Liver (tissue), 9 donors: Measurements from ENCODE around the gene CALCR. TPM values are rescaled to one million over a fixed set of nuclear protein-coding genes. Genes with fewer than 3 reads are reported as not detected.

Experiments
- DNase-seq: peaks from one replicate; pipeline ENCODE4 v3.0.0-alpha.2; 2017; ENCODE audit warnings: low spot score
- H3K27ac ChIP-seq, 2 donors: one replicate each; pipeline ENCODE4 v1.7.0; 2013; ENCODE audit warnings: inconsistent platforms in 2 of 2, low read length in 2 of 2, control low read depth in 1 of 2, low read depth in 1 of 2, mild to moderate bottlenecking in 1 of 2
- H3K27me3 ChIP-seq, 4 donors: one replicate each; pipeline versions ENCODE4 v1.6.1 to v1.7.0; 2013; ENCODE audit warnings: low read length in 3 of 4, inconsistent platforms in 1 of 4, mild to moderate bottlenecking in 1 of 4, moderate library complexity in 1 of 4; ENCODE audit not compliant: control insufficient read depth in 4 of 4, insufficient read depth in 4 of 4
- H3K36me3 ChIP-seq, 4 donors: one replicate each; pipeline versions ENCODE4 v1.6.1 to v1.7.0; 2013; ENCODE audit warnings: low read length in 3 of 4, mild to moderate bottlenecking in 3 of 4, low read depth in 1 of 4, moderate library complexity in 1 of 4; ENCODE audit not compliant: control insufficient read depth in 4 of 4, insufficient read depth in 3 of 4
- H3K4me1 ChIP-seq, 4 donors: one replicate each; pipeline versions ENCODE4 v1.6.1 to v1.7.0; 2013; ENCODE audit warnings: low read length in 3 of 4, mild to moderate bottlenecking in 3 of 4, moderate library complexity in 1 of 4; ENCODE audit not compliant: control insufficient read depth in 4 of 4, insufficient read depth in 4 of 4
- H3K4me3 ChIP-seq, 3 donors: one replicate each; pipeline versions ENCODE4 v1.6.1 to v1.7.0; 2013; ENCODE audit warnings: low read length in 3 of 3, control low read depth in 1 of 3, low read depth in 1 of 3, mild to moderate bottlenecking in 1 of 3
- H3K9ac ChIP-seq, 2 donors: one replicate each; pipeline ENCODE4 v1.7.0; 2013; ENCODE audit warnings: low read length in 2 of 2, mild to moderate bottlenecking in 2 of 2, moderate library complexity in 2 of 2, control low read depth in 1 of 2, low read depth in 1 of 2
- H3K9me3 ChIP-seq, 4 donors: one replicate each; pipeline versions ENCODE4 v1.6.1 to v1.7.0; 2013; ENCODE audit warnings: low read length in 3 of 4; ENCODE audit not compliant: control insufficient read depth in 4 of 4
- EGR1 ChIP-seq, 2 donors: IDR thresholded peaks; 2 replicates each; pipeline ENCODE4 v1.6.1; 2016 to 2018; ENCODE audit warnings: antibody characterized with exemption in 2 of 2, low read depth in 2 of 2
- FOXA2 ChIP-seq: IDR thresholded peaks from 2 replicates; pipeline ENCODE4 v1.6.1; 2016; ENCODE audit warnings: antibody characterized with exemption
- GABPA ChIP-seq, 2 donors: IDR thresholded peaks in 1 of 2; conservative IDR thresholded peaks in 1 of 2; 2 replicates each; pipeline ENCODE4 v1.6.1; 2016; ENCODE audit warnings: antibody characterized with exemption in 2 of 2, mild to moderate bottlenecking in 1 of 2, moderate library complexity in 1 of 2
- HNF4A ChIP-seq, 2 donors: conservative IDR thresholded peaks; 2 replicates each; pipeline ENCODE4 v1.6.1; 2016; ENCODE audit warnings: antibody characterized with exemption in 2 of 2, mild to moderate bottlenecking in 2 of 2
- JUND ChIP-seq, 2 donors: IDR thresholded peaks; 2 replicates each; pipeline ENCODE4 v1.6.1; 2016; ENCODE audit warnings: antibody characterized with exemption in 2 of 2
- NR2F2 ChIP-seq: IDR thresholded peaks from 2 replicates; pipeline ENCODE4 v1.6.1; 2016; ENCODE audit warnings: antibody characterized with exemption
- RAD21 ChIP-seq, 2 donors: IDR thresholded peaks; 2 replicates each; pipeline ENCODE4 v1.6.1; 2016; ENCODE audit warnings: antibody characterized with exemption in 2 of 2, mild to moderate bottlenecking in 2 of 2
- REST ChIP-seq: IDR thresholded peaks from 2 replicates; pipeline ENCODE4 v1.6.1; 2016; ENCODE audit warnings: antibody characterized with exemption, mild to moderate bottlenecking
- SP1 ChIP-seq: IDR thresholded peaks from 2 replicates; pipeline ENCODE4 v1.6.1; 2018; ENCODE audit warnings: antibody characterized with exemption, mild to moderate bottlenecking
- YY1 ChIP-seq: IDR thresholded peaks from 2 replicates; pipeline ENCODE4 v1.6.1; 2016; ENCODE audit warnings: antibody characterized with exemption, mild to moderate bottlenecking
- WGBS: extraction: QIAGEN DNeasy Blood & Tissue Kit; methylation state at CpG from one replicate; pipeline ENCODE4 v1.1.7; 2013; 5-methylcytosine and 5-hydroxymethylcytosine counted together
- polyA plus RNA-seq, 2 donors: library from polyadenylated mRNA; stranded (reverse) in 1 of 2; unstranded in 1 of 2; fragments of 200-250 nt in 1 of 2; fragments of >200 nt in 1 of 2; fragmentation: Nextera tagmentation in 1 of 2; extraction: Ambion mirVana in 1 of 2; gene quantifications; one replicate each; pipeline versions ENCODE4 v1.2.1 to v1.2.3, GENCODE V29; 2013 to 2015
- total RNA-seq, 2 donors: library from RNA; depleted of rRNA; stranded (reverse); fragments of >200 nt; gene quantifications; one replicate each; pipeline ENCODE4 v1.2.3, GENCODE V29; 2014
- TF ChIP-seq, protein P1 (sequence below): IDR thresholded peaks from 2 replicates; pipeline ENCODE4 v1.6.1; 2016; ENCODE audit warnings: antibody characterized with exemption
- TF ChIP-seq, protein P2 (sequence below): fragments of 150-350 bp; IDR thresholded peaks from 2 replicates; pipeline ENCODE4 v1.5.1; 2017; ENCODE audit warnings: improper control_type of control experiment, low read depth, low read length; ENCODE audit not compliant: missing input control
- donor health status: healthy.
- donor health status: healthy.
- donor health status: healthy.
- donor health status: healthy.
- donor health status: healthy.

The CALCR gene
- total and polyA plus RNA-seq, 4 donors, result 0.19 TPM; not detected in 3

GRCh38 chr7:93409324-93409723 is 165.2 kb downstream of the CALCR start:
- no peak overlapping the region for H3K4me3 ChIP-seq
- TF ChIP-seq NR2F2 (no peak), FOXA2 (no peak)
- TF ChIP-seq, protein P1, sequence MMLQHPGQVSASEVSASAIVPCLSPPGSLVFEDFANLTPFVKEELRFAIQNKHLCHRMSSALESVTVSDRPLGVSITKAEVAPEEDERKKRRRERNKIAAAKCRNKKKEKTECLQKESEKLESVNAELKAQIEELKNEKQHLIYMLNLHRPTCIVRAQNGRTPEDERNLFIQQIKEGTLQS, result no peak

DNA sequence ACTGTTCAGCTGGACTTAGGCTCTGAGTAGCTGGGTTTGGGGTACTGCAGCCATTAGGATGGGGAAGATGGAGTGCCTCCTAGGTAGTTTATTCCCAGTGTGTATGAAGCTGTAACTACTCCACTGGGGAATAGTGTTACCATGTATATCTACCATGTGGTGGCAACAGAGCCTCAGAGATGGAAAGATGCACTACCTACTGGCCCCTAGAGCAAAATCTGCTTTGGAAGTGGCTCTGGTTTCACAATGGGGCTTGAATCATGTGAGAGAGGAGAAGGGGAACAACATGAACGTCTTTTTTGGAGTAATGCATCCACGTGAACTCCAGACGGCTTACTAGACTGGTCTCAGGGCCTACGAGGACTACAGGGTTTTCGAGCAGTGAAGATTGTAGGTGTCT is 167.3 kb downstream of the CALCR start:
- Histone ChIP-seq H3K9me3 (peaks cover 0 to 8% (median 3%) of the 10 kb centered on the region in 4 donors), H3K4me3 (no peak overlapping the region), H3K36me3 (no peaks in the 10 kb centered on the region), H3K27me3 (peaks cover 0 to 7% (median 0%) of the 10 kb centered on the region in 4 donors), H3K4me1 (no peaks in the 10 kb centered on the region), H3K9ac (no peak overlapping the region), H3K27ac (no peak overlapping the region)
- TF ChIP-seq RAD21 (IDR thresholded peaks at IDR 0.05), result peak in 1 of 2 donors; percentile 14
- TF ChIP-seq HNF4A (conservative IDR thresholded peaks at IDR 0.05), result no peak
- WGBS, result 75% methylated on average over 5 of the region's 5 CpGs
- no peak for DNase-seq

More at GRCh38 chr7:93409324-93409723, 165.2 kb downstream of the CALCR start:
- Histone ChIP-seq H3K36me3 (no peaks in the 10 kb centered on the region), H3K27ac (no peak overlapping the region), H3K4me1 (no peaks in the 10 kb centered on the region), H3K9me3 (peaks cover 0 to 8% (median 3%) of the 10 kb centered on the region in 4 donors), H3K9ac (no peak overlapping the region), H3K27me3 (peaks cover 0 to 7% (median 0%) of the 10 kb centered on the region in 4 donors)
- 59% methylated on average over 3 of the region's 3 CpGs for WGBS
- DNase-seq, result no peak

DNA sequence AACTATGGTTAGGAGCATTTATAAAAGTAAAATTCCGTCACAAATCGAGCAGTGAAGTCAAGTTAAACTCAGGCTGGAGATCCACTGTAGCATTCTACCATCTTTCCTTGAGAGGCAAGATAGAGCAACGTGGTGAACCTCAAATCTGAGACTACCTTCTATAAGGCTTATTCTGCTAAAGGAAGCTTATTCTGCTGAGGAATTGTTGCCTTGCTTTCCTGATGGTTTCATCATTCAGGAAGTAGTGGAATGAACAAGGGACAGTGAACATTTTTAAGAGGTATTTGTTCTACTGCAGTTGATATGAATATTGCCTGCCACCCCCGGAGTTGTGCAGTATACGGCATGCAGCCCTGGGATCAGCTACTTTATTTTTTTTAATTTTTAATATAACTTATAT is 171.6 kb downstream of the CALCR start:
- Histone ChIP-seq H3K27ac (no peak overlapping the region), H3K27me3 (no peaks in the 10 kb centered on the region), H3K4me1 (no peaks in the 10 kb centered on the region), H3K9me3 (peaks cover 0 to 8% (median 3%) of the 10 kb centered on the region in 4 donors), H3K36me3 (no peaks in the 10 kb centered on the region), H3K4me3 (no peak overlapping the region), H3K9ac (no peak overlapping the region)
- 70% methylated on average over 5 of the region's 5 CpGs for WGBS
- DNase-seq, result no peak
- TF ChIP-seq HNF4A (conservative IDR thresholded peaks at IDR 0.05), result no peak
- no peak for TF ChIP-seq JUND (IDR thresholded peaks at IDR 0.05)
- no peak for TF ChIP-seq FOXA2
- no peak for TF ChIP-seq SP1
- TF ChIP-seq GABPA (IDR thresholded peaks at IDR 0.05 in 1 of 2, conservative IDR thresholded peaks at IDR 0.05 in 1 of 2), result no peak
- TF ChIP-seq REST, result no peak
- TF ChIP-seq EGR1 (IDR thresholded peaks at IDR 0.05; ENCODE audit: low read depth in 2 of 2), result no peak
- TF ChIP-seq YY1, result no peak
- TF ChIP-seq, protein P2, sequence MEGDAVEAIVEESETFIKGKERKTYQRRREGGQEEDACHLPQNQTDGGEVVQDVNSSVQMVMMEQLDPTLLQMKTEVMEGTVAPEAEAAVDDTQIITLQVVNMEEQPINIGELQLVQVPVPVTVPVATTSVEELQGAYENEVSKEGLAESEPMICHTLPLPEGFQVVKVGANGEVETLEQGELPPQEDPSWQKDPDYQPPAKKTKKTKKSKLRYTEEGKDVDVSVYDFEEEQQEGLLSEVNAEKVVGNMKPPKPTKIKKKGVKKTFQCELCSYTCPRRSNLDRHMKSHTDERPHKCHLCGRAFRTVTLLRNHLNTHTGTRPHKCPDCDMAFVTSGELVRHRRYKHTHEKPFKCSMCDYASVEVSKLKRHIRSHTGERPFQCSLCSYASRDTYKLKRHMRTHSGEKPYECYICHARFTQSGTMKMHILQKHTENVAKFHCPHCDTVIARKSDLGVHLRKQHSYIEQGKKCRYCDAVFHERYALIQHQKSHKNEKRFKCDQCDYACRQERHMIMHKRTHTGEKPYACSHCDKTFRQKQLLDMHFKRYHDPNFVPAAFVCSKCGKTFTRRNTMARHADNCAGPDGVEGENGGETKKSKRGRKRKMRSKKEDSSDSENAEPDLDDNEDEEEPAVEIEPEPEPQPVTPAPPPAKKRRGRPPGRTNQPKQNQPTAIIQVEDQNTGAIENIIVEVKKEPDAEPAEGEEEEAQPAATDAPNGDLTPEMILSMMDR, result no peak
